Stimulated activated CD4-positive, alpha-beta T cell treated with anti-CD3 and anti-CD28 coated beads, Interleukin-12 subunit alpha, Interleukin-12 subunit beta, amount 100 ng/mL, for 48 hours (primary cell): Measurements from ENCODE around the gene TRIM51.
"Not testable (repeated sequence)": the region's sequence is repeated elsewhere in the genome, so short reads cannot be mapped to it uniquely, and the experiment has no call there.

ENCODE experiments used
- DNase-seq, 3 donors: peaks; one replicate each; pipeline ENCODE4 v3.0.0-alpha.2; 2020; ENCODE audit warnings: low read depth in 2 of 3, low spot score in 1 of 3

Gene TRIM51, protein sequence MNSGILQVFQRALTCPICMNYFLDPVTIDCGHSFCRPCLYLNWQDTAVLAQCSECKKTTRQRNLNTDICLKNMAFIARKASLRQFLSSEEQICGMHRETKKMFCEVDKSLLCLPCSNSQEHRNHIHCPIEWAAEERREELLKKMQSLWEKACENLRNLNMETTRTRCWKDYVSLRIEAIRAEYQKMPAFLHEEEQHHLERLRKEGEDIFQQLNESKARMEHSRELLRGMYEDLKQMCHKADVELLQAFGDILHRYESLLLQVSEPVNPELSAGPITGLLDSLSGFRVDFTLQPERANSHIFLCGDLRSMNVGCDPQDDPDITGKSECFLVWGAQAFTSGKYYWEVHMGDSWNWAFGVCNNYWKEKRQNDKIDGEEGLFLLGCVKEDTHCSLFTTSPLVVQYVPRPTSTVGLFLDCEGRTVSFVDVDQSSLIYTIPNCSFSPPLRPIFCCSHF

DNA sequence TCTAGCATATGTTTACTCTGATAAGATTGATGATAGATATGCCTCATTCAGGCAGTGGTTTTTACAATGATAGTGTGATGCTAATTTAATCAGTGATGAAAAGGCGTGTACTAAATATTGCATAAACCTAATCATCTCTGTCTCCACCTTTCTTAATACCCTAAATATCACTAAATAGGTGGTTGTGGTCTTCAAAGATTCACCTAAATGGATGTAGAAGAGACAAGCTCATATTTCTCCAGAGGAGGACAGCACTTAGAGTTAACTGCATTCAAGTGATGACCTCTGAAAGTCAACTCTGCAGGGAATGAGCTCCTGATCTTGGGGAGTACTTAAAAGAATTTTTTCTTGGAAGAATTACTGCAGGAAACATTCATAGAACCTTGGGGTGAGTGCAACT, at the start of gene TRIM51:
TRIM51 (plus strand) TSS at position 301 of the 400 bp plus-strand sequence. CDS start 2,132 bp downstream, outside the sequence.
- not testable (repeated sequence) for DNase-seq

DNA sequence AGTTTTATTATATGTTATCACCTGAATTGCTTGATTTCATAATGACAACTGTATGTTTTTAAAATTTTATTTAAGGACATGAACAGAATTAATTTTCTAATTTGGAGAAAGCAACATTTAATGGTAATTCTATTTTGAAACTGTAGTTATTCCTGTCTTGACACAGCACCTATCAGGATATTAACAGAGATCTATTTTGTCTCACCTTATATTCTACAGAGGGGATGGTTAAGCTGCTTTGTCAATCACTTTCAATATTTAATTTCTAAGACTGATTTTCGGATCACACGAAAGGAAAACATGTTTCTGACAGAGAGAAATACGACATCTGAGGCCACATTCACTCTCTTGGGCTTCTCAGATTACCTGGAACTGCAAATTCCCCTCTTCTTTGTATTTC, 44.6 kb upstream of the TRIM51 start, which contains the start of gene OR5D16:
OR5D16 (plus strand) TSS at position 301 of the 400 bp plus-strand sequence; CDS start at position 301, 0 bp downstream.
- DNase-seq = no peak

DNA sequence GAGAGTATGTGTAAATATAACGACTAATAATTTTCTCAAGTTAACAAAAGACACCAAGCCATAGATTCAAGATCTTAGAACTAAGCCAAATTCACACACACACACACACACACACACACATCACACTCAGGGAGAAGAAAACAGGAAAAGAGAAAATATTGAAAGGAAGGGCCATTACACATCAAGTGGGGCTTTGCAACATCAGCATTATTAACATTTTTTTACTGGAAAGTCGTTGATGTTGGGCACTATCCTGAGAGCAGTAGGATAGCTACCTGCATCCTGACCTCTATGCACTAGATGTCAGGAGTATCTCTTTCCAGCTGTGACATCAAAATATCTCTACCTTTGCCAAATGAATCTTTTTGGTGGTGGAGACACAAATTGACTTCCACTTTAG, 35.6 kb upstream of the TRIM51 start:
- no peak for DNase-seq

DNA sequence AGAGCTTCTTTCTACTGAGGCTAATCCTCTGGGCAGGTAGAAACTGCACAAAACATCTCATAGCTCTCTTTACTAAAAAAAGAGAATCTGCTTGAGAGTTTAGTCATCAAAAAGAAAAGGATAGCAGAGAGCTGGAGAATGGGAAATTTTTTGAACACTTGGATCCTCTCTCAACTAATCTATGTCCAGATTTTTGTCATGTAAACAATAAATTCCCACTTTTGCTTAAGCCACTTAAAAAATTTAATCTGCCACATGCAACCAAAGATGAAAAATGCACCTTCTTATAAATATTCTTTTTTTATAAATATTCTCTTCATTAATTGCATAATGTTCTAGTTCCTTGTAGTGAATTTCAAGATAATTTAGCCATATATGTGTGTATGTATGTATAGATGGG, 34.1 kb upstream of the TRIM51 start:
- no peak for DNase-seq

DNA sequence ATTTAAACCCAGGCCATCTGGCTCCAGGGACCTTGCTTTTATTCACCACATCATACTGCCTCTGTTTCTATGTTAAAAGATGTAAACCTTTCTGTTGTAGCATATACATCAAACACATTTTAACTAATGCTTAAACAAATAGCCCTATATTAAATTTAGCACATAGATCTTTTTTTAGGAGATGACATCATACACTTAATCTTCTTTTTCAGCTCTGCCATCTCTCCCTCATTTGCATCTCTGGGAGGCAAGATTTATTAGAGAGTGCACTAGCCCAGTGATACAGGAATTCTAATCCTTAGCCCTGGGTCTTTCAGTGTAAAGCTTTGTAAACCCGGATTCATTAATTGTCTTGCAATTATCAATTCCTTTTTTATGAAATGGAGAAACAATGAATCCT, 31.0 kb upstream of the TRIM51 start:
- no peak for DNase-seq

DNA sequence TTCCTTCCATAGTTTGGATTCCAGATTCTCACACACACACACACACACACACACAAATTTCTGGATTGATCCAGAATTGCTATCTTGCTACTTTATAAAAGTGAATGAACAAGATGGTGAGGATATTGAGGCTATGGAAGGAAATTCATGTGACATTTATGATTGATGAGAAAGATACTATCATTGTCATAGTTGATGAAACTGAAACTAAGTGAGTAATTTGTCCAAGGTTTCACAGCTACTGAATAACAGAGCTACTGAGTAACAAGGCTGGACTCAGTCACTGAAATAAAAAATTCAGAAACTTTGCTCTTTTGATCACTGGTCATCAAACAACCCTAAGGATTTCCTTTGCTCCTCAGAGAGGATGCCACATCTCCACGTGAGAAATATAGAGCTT, 28.4 kb upstream of the TRIM51 start:
- no peak for DNase-seq

DNA sequence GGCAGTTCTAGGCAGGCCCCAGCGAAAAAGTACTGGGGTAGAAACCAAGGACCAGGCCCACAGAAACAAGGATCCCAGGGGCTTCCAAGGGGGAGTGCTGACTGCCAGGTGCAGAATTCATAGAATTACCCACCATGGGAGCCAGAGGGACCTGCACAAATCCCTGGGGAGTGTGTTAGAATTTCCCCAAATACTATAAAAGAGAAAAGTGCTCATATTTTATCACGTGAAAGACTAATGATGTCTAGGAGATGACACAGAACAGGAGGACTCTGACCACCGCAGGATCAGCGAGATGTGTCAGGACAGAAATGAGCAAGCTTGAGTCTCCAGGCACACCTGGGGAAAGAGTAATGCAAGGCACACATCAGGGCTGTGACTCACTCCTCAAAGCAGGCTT, 15.7 kb upstream of the TRIM51 start:
- not testable (repeated sequence) for DNase-seq

DNA sequence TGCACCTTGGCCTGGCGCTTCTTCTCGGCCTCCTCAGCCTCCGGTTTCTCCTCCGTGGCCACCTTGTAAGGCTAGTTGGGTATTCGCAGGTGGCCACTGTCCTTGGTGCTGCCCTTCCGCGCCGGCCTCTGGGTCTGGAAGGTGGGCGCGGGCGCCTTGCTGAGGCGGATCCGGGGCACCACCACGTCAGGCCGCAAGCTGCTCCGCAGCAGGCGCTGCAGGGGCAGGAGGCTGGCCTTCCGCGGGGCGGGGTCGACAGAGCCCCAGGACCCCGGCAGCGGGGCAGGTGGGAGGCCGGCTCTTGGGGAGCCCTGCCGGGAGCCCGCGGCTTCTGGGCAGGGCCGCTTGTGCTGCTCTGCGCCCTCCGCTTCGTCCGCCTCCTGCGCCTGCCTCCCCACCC, 10.4 kb upstream of the TRIM51 start:
- DNase-seq = not testable (repeated sequence)

DNA sequence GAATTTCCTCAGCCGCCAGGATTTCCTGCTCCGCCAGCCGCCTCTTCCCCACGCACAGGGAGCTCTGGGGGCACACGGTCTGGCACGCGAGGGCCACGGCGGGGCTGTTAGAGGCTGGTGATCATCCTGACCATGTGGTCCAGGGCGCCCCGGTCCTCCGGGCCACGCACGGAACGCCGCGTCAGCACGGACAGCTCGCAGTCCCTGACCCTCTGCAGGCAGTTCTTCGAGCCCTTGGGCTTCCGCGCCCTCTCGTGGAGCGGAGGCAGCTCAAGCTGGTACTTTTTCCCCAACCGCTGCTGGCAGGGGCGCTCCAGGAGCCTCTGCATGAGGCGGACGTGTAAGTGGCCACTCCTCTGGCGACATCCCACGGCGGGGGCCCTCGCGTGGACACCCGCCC, 10.0 kb upstream of the TRIM51 start:
- not testable (repeated sequence) for DNase-seq

DNA sequence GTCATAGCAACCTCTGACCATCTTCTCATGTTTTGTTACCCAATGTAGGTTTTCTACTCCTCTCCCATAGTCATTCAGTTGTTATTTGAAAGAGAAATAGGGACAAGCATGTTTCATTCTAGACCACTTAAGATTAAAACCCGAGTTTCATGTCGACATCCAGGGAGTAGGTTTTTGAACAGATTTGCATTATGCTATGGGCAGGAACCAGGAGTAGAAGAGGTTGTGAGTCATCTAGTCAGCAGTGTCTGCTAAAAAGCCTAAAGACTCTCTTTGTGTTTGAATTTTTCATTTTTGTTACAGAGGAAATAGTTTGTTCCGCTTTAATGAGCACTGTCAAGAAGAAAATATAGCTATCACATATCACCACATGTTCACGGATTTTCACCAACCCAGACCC, 1.9 kb downstream of the TRIM51 start:
- DNase-seq = not testable (repeated sequence)

DNA sequence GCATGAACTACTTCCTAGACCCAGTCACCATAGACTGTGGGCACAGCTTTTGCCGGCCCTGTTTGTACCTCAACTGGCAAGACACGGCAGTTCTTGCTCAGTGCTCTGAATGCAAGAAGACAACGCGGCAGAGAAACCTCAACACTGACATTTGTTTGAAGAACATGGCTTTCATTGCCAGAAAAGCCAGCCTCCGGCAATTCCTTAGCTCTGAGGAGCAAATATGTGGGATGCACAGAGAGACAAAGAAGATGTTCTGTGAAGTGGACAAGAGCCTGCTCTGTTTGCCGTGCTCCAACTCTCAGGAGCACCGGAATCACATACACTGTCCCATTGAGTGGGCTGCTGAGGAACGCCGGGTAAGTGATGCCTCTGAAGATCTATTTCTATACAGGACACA, 2.4 kb downstream of the TRIM51 start:
- DNase-seq = not testable (repeated sequence)

DNA sequence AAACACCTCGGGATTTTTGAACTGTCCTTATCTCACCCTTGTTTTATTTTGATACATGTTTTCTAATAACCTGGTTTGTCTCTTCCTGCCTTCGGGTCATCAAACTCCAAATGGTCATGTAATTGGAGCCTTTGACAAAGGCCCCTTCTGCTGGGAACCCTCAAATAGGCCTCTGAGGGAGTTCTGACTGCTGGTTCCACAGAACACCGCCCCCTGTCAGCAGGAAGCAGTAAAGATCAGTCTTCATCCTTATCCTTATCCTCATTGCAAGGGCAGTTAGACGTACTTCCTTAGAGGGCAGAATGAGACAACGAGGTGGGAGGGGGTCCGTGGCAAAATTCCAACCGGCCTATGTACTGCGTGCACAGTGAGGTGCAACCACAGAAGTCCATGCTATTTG, 12.1 kb downstream of the TRIM51 start:
- DNase-seq = no peak

DNA sequence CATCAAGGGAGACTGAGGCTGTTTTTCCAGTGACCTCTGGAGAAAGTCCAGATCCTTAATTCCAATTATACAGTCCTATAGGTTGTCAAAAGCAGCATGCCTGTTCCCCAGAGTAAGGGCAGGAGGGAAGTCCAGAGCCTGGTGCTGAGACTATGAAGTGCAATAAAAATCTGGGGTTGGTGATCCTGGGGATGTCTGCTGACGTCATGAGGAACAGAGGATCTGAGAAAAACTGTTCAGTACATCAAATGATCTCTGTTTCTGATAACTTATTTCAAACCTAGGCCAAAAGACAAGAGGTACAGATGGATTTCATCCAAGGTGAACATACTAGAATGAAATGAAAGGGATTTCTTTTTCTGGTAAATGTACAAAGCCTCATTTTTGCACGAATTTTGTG, 19.2 kb downstream of the TRIM51 start:
- no peak for DNase-seq

DNA sequence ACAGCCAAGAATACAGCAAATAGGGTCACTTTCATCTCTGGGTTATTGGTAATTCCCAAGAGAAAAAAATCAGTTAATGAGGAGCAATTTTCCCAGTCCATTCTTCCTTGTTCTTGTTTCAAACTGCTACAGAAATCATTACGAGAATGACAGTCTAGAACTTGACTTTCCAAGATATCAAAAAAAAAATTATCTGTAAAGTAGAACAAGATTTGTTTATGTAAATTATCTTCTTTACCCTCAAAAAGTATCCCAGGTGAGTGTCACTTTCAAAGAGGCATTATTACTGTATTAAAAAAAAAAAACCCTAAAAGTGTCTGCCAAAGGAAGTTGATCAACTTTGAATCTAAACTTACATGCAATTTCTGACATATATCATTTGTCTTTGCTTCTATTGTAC, 31.4 kb downstream of the TRIM51 start, which contains the start of gene OR5W2:
OR5W2 (minus strand) TSS at position 101 of the 400 bp plus-strand sequence; CDS start at position 101, 0 bp downstream.
- DNase-seq = no peak

DNA sequence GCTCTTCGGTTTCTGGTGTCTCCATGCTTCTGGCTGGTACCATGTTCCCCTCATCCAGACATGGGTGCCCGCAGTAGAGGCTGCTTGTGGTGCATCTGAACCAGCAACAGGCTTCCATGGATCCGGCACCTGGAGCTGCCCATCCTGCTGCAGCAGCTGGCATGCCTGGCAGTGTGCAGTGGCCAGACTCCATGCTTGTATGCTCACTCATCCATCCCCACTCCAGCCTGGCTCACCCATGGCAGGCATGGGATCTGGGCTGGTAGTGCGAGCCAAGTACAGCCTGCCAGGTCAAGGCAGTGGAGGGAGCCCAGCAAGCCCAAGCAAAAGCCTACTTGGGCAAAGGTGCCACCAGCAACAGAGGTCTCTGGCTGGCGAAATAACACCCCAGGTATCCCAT, 37.4 kb downstream of the TRIM51 start:
- no peak for DNase-seq

DNA sequence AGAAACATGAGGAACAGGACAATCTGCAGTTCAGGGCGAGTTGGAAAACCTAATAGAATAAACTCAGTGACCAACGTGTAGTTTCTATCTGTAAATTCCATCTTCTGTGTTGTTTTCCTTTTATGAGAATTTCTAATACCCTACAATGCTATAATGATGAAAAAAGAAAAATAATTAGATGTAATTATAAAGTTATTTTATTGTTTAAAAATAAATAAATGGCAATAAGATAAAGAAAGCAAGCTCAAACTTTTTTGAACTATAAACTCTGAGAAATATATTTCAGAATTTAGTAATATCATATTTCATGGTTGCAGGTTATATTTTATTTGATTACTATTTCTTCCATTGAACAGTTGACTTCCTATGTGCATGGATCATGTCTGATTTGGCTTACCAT, 53.2 kb downstream of the TRIM51 start, which contains the start of gene OR5I1:
OR5I1 (minus strand) TSS at position 101 of the 400 bp plus-strand sequence; CDS start at position 101, 0 bp downstream.
- no peak for DNase-seq
